Omental fat pad (tissue), 4 donors: ENCODE measurements around the gene NRCAM. TPM values are rescaled to one million over a fixed set of nuclear protein-coding genes. Genes with fewer than 3 reads are reported as not detected.

Experiments used
- ATAC-seq: fragments of 150-250 bp; one replicate; pipeline ENCODE4 v1.9.1; 2016; ENCODE audit warnings: mild to moderate bottlenecking, moderate library complexity; ENCODE audit not compliant: low FRiP score
- DNase-seq: peaks from one replicate; pipeline ENCODE4 v3.0.0-alpha.2; 2019; ENCODE audit warnings: low spot score
- total RNA-seq, 4 donors: library from RNA; depleted of rRNA; stranded (reverse); fragments of >200 nt; gene quantifications; one replicate each; pipeline ENCODE4 v1.1.0, GENCODE V29; 2016
- TF ChIP-seq, protein P1 (sequence below), 3 donors: fragments of 450-650 bp; IDR thresholded peaks; one replicate each; pipeline ENCODE4 v1.5.1; 2016 to 2017; ENCODE audit warnings: antibody characterized with exemption in 3 of 3, mild to moderate bottlenecking in 3 of 3, moderate library complexity in 2 of 3

Gene NRCAM
- total RNA-seq, 4 donors from 2014 or later, result 1.9 to 6.5 (median 4.6) TPM

DNA sequence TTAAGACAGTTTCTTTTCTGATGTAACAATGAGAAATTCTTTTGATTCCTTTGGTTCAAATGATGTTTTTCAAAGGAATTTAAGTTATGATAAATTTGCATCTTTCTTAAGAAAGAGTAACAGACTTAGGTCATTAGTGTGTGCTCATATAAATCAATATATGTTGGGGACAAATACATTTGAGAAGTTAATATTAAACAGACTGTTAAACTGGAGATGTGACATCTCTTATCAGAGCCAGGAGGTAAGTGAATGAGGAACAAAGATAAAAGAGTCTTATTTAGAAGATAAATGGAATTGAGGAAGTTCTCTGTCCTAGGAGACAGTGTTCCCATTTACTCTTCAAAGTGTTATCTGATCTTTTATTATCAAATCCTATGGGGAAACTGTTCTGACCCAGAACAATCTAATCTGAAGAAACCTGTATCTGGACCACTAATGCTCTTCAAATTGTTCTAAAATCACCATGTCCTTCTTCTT lies 221.2 kb downstream of the NRCAM start:
- TF ChIP-seq, protein P1, sequence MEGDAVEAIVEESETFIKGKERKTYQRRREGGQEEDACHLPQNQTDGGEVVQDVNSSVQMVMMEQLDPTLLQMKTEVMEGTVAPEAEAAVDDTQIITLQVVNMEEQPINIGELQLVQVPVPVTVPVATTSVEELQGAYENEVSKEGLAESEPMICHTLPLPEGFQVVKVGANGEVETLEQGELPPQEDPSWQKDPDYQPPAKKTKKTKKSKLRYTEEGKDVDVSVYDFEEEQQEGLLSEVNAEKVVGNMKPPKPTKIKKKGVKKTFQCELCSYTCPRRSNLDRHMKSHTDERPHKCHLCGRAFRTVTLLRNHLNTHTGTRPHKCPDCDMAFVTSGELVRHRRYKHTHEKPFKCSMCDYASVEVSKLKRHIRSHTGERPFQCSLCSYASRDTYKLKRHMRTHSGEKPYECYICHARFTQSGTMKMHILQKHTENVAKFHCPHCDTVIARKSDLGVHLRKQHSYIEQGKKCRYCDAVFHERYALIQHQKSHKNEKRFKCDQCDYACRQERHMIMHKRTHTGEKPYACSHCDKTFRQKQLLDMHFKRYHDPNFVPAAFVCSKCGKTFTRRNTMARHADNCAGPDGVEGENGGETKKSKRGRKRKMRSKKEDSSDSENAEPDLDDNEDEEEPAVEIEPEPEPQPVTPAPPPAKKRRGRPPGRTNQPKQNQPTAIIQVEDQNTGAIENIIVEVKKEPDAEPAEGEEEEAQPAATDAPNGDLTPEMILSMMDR (IDR thresholded peaks at IDR 0.05), result no peak
- ATAC-seq, result no peak
- DNase-seq, result no peak

DNA sequence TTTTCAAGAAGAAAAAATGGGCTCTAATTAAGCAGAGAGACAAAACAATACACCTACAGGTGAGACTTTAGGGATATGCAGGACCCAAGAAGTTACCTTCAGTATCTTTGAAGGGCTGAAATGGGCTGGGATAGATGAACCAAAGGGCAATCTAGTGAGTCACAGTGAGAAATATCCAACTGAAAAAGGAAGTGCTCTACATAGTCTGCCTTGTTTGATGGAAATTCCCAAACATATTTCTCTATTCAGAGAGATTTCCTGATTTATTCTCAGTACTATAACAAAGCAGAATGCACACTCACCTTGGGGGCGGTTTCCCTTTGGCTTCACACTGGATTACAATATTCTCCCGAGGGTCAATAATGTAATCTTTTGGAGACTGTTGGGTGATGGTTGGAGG lies 222.0 kb downstream of the NRCAM start:
- ATAC-seq, result no peak
- TF ChIP-seq, protein P1 (IDR thresholded peaks at IDR 0.05), result no peak
- DNase-seq, result no peak

DNA sequence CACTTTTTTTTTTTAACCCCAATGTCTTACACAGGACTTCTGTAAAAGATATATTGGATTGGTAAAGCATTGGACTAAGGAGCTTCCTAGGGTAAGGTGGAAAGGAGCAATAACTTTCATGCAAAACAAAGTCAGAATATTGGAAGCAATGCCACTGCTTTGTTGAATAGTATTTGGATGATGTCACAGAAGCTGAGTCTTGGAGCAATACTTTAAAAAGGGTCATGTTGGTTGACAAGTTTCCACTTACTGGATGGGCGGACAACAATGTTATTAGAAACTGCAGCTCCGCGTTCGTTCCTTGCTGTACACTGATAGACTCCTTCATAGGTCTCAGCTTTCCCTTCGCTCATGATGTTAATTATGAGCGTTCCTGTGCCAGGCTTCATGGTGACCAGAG lies 224.2 kb downstream of the NRCAM start:
- DNase-seq (no peak), ATAC-seq (no peak)

DNA sequence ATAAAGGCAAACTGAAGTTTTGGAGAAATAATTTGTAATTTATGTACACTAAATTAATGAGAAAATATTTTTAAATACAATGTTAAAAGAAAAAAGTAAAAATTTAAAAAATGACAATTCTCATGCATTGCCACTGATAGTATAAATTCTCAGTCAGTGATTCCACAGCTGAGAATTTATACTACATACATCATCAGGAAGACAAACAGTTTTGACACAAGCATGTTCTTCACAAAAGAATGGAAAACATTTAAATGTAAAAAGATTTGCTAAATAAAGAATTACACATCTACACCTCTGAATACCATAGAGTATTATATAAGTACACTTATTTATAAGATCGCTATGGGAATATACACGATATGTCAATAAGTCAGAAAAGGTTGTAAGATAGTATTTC lies 225.0 kb downstream of the NRCAM start:
- no peak for ATAC-seq
- TF ChIP-seq, protein P1 (IDR thresholded peaks at IDR 0.05), result no peak
- DNase-seq, result no peak

More for the DNA sequence above, 224.2 kb downstream of the NRCAM start:
- TF ChIP-seq, protein P1 (IDR thresholded peaks at IDR 0.05), result no peak

DNA sequence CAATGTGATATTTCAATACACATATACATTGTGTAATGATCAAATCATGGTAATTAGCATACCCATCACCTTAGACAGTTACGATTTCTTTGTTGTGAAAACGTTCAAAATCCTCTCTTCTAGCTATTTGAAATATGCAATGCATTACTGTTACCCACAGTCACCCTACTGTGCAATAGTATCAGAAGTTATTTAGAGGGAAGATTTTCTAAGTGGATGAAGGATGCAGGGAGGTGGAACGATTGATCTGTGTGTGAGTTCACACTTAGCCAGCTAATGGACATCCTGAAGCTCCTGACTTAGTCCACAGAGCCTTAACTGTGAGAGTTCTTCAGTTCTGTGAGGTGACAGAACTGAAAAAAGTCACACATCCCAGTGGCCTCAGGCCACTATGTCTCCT lies 228.9 kb downstream of the NRCAM start:
- ATAC-seq, result no peak
- DNase-seq, result no peak
- TF ChIP-seq, protein P1 (IDR thresholded peaks at IDR 0.05), result no peak

DNA sequence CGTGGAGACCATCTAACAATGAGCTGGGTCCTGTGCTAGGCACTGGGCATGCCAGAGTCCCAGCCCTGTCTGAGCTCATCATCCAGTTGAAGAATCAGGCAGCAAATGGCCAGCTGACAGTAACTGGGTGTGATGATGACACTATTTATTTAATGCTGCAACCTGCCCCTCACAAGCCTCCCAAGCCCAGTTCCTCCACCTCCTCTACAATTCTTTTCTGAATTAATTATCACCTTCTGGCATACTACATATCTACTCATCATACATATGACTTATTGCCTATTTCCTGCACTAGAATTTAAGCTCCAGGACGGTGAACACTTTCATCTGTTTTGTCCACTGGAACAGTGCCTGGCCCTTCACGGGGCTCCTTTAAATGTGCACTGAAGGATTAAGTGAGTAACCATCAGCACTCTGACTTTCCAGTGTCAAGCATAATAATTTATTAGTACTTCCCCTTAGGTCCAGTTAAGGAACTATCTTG lies 229.4 kb downstream of the NRCAM start:
- ATAC-seq (no peak), DNase-seq (no peak)

More for the DNA sequence above, 229.4 kb downstream of the NRCAM start:
- TF ChIP-seq, protein P1 (IDR thresholded peaks at IDR 0.05), result no peak
